IgD-negative memory B cell (primary cell): ENCODE results near the gene MICAL3. TPM values are rescaled to one million over a fixed set of nuclear protein-coding genes. Genes with fewer than 3 reads are reported as not detected.
"Not testable (repeated sequence)": the region's sequence is repeated elsewhere in the genome, so short reads cannot be mapped to it uniquely, and the experiment has no call there.

ENCODE experiments used
- H3K27ac Mint-ChIP-seq, 3 donors: one replicate each; pipeline ENCODE4 v1.8.0; 2020 to 2022; ENCODE audit warnings: mild to moderate bottlenecking in 3 of 3, mixed read lengths in 3 of 3, moderate library complexity in 1 of 3
- H3K27me3 Mint-ChIP-seq: one replicate; pipeline ENCODE4 v1.8.0; 2021; ENCODE audit warnings: mixed read lengths
- H3K36me3 Mint-ChIP-seq: one replicate; pipeline ENCODE4 v1.8.0; 2020; ENCODE audit warnings: mild to moderate bottlenecking, mixed read lengths
- H3K4me1 Mint-ChIP-seq, 3 donors: one replicate each; pipeline ENCODE4 v1.8.0; 2020 to 2022; ENCODE audit warnings: mixed read lengths in 3 of 3, mild to moderate bottlenecking in 1 of 3
- H3K4me3 Mint-ChIP-seq, 4 donors: one replicate each; pipeline ENCODE4 v1.8.0; 2020 to 2022; ENCODE audit warnings: mild to moderate bottlenecking in 4 of 4, mixed read lengths in 4 of 4, moderate library complexity in 3 of 4
- H3K9me3 Mint-ChIP-seq, 3 donors: one replicate each; pipeline ENCODE4 v1.8.0; 2020 to 2021; ENCODE audit warnings: mixed read lengths in 3 of 3, mild to moderate bottlenecking in 1 of 3
- polyA plus RNA-seq: library from polyadenylated mRNA; unstranded; fragments of 300-500 nt; fragmentation: Illumina TruSeq; gene quantifications from one replicate; pipeline ENCODE4 v1.2.3, GENCODE V29; 2021

The MICAL3 gene
- polyA plus RNA-seq, 1 donor from 2014 or later = 12.0 TPM

- no peak overlapping the region for H3K27ac Mint-ChIP-seq
- no peaks in the 10 kb centered on the region for H3K9me3 Mint-ChIP-seq
- peaks cover 29 to 41% (median 31%) of the 10 kb centered on the region in 3 donors for H3K4me1 Mint-ChIP-seq
- H3K27me3 Mint-ChIP-seq = peaks cover 2% of the 10 kb centered on the region
- no peaks in the 10 kb centered on the region for H3K36me3 Mint-ChIP-seq
- H3K4me3 Mint-ChIP-seq = peak overlapping the region in 1 of 4 donors; percentile 12
Measured at GRCh38 chr22:17769013-17769715, 255.2 kb downstream of the MICAL3 start.

- no peaks in the 10 kb centered on the region for H3K36me3 Mint-ChIP-seq
- H3K27ac Mint-ChIP-seq = peak overlapping the region; percentile 42 to 87 (median 57)
- H3K4me3 Mint-ChIP-seq = peak overlapping the region; percentile 36 to 66 (median 53)
- H3K4me1 Mint-ChIP-seq = peaks cover 23 to 31% (median 25%) of the 10 kb centered on the region in 3 donors
- peaks cover 2% of the 10 kb centered on the region for H3K27me3 Mint-ChIP-seq
- no peaks in the 10 kb centered on the region for H3K9me3 Mint-ChIP-seq
Measured at GRCh38 chr22:17767233-17768065, 256.9 kb downstream of the MICAL3 start.

- H3K27me3 Mint-ChIP-seq, H3K36me3 Mint-ChIP-seq, H3K9me3 Mint-ChIP-seq: not testable (repeated sequence)
- H3K27ac Mint-ChIP-seq = peak overlapping the region in 1 of 3 donors; percentile 33
- H3K4me1 Mint-ChIP-seq = peaks cover 17 to 28% (median 19%) of the 10 kb centered on the region in 3 donors
- peak overlapping the region in 1 of 4 donors; percentile 38 for H3K4me3 Mint-ChIP-seq
Measured at GRCh38 chr22:17764852-17765251, 259.5 kb downstream of the MICAL3 start.

- Mint-ChIP-seq H3K9me3 (no peaks in the 10 kb centered on the region), H3K4me1 (peaks cover 17 to 27% (median 19%) of the 10 kb centered on the region in 3 donors), H3K27ac (peak overlapping the region in 1 of 3 donors; percentile 83)
Measured at GRCh38 chr22:17764036-17764435, 260.3 kb downstream of the MICAL3 start.

GRCh38 chr22:17763442-17763841, 260.9 kb downstream of the MICAL3 start:
- not testable (repeated sequence) for H3K4me3 Mint-ChIP-seq, H3K36me3 Mint-ChIP-seq, H3K9me3 Mint-ChIP-seq, H3K27me3 Mint-ChIP-seq
- Mint-ChIP-seq H3K27ac (peak overlapping the region in 1 of 3 donors; percentile 83), H3K4me1 (peaks cover 17 to 29% (median 19%) of the 10 kb centered on the region in 3 donors)

More at GRCh38 chr22:17764036-17764435, 260.3 kb downstream of the MICAL3 start:
- Mint-ChIP-seq H3K4me3 (no peak overlapping the region), H3K27me3 (peaks cover 2% of the 10 kb centered on the region), H3K36me3 (no peaks in the 10 kb centered on the region)

- Mint-ChIP-seq H3K27ac (peak overlapping the region in 1 of 3 donors; percentile 51), H3K27me3 (no peaks in the 10 kb centered on the region), H3K9me3 (no peaks in the 10 kb centered on the region), H3K36me3 (peaks cover 2% of the 10 kb centered on the region), H3K4me1 (peaks cover 9 to 20% (median 12%) of the 10 kb centered on the region in 3 donors), H3K4me3 (no peak overlapping the region)
Measured at GRCh38 chr22:17761138-17761488, 263.2 kb downstream of the MICAL3 start.

- Mint-ChIP-seq H3K27me3 (no peaks in the 10 kb centered on the region), H3K4me1 (peaks cover 0 to 5% (median 2%) of the 10 kb centered on the region in 3 donors), H3K9me3 (no peaks in the 10 kb centered on the region), H3K4me3 (no peak overlapping the region), H3K27ac (no peak overlapping the region), H3K36me3 (peaks cover 4% of the 10 kb centered on the region)
Measured at GRCh38 chr22:17754233-17754925, 270.0 kb downstream of the MICAL3 start.

GRCh38 chr22:17753401-17753989, 270.9 kb downstream of the MICAL3 start:
- no peak overlapping the region for H3K4me3 Mint-ChIP-seq
- H3K4me1 Mint-ChIP-seq = peaks cover 0 to 4% (median 2%) of the 10 kb centered on the region in 3 donors
- H3K27ac Mint-ChIP-seq = no peak overlapping the region
- no peaks in the 10 kb centered on the region for H3K9me3 Mint-ChIP-seq
- peaks cover 2% of the 10 kb centered on the region for H3K36me3 Mint-ChIP-seq
- H3K27me3 Mint-ChIP-seq = no peaks in the 10 kb centered on the region

GRCh38 chr22:17751596-17751995, 272.8 kb downstream of the MICAL3 start:
- no peaks in the 10 kb centered on the region for H3K9me3 Mint-ChIP-seq
- no peaks in the 10 kb centered on the region for H3K27me3 Mint-ChIP-seq
- H3K4me1 Mint-ChIP-seq = peaks cover 0 to 2% (median 2%) of the 10 kb centered on the region in 3 donors
- H3K27ac Mint-ChIP-seq = no peak overlapping the region
- H3K4me3 Mint-ChIP-seq = no peak overlapping the region
- H3K36me3 Mint-ChIP-seq = peaks cover 2% of the 10 kb centered on the region

GRCh38 chr22:17749605-17750395, 274.6 kb downstream of the MICAL3 start:
- Mint-ChIP-seq H3K27ac (peak overlapping the region in 1 of 3 donors; percentile 43), H3K4me3 (no peak overlapping the region), H3K36me3 (peaks cover 2% of the 10 kb centered on the region), H3K9me3 (no peaks in the 10 kb centered on the region), H3K27me3 (no peaks in the 10 kb centered on the region), H3K4me1 (peaks cover 0 to 2% (median 2%) of the 10 kb centered on the region in 3 donors)

GRCh38 chr22:17748555-17749353, 275.6 kb downstream of the MICAL3 start:
- Mint-ChIP-seq H3K9me3 (no peaks in the 10 kb centered on the region), H3K36me3 (no peaks in the 10 kb centered on the region), H3K4me1 (peaks cover 0 to 3% (median 2%) of the 10 kb centered on the region in 3 donors), H3K27ac (peak overlapping the region in 2 of 3 donors; percentile 43 to 78), H3K4me3 (no peak overlapping the region), H3K27me3 (no peaks in the 10 kb centered on the region)

GRCh38 chr22:17746916-17747315, 277.4 kb downstream of the MICAL3 start:
- Mint-ChIP-seq H3K27me3 (no peaks in the 10 kb centered on the region), H3K4me1 (peaks cover 0 to 6% (median 2%) of the 10 kb centered on the region in 3 donors), H3K4me3 (no peak overlapping the region), H3K27ac (no peak overlapping the region), H3K36me3 (no peaks in the 10 kb centered on the region), H3K9me3 (no peaks in the 10 kb centered on the region)

- H3K27ac Mint-ChIP-seq = peak overlapping the region in 2 of 3 donors; percentile 51 to 63
- peaks cover 0 to 6% (median 2%) of the 10 kb centered on the region in 3 donors for H3K4me1 Mint-ChIP-seq
- H3K27me3 Mint-ChIP-seq = no peaks in the 10 kb centered on the region
- no peaks in the 10 kb centered on the region for H3K36me3 Mint-ChIP-seq
- no peak overlapping the region for H3K4me3 Mint-ChIP-seq
- no peaks in the 10 kb centered on the region for H3K9me3 Mint-ChIP-seq
Measured at GRCh38 chr22:17744430-17744829, 279.9 kb downstream of the MICAL3 start.
